LNCaP clone FGC (cell line): Measurements from ENCODE around the gene ERCC4.
"Not testable (repeated sequence)": the region's sequence is repeated elsewhere in the genome, so short reads cannot be mapped to it uniquely, and the experiment has no call there.

Source experiments
- DNase-seq: peaks from one replicate; pipeline ENCODE4 v3.0.0-alpha.2; 2011; ENCODE audit warnings: low read depth
- H3K4me3 ChIP-seq: 2 replicates; pipeline ENCODE4 v1.5.1; 2011; ENCODE audit warnings: mild to moderate bottlenecking, low read depth, low read length, control low read depth
- TF ChIP-seq, protein P1 (sequence below): IDR thresholded peaks from 2 replicates; pipeline ENCODE4 v1.5.1; 2012; ENCODE audit warnings: mild to moderate bottlenecking; ENCODE audit not compliant: control insufficient read depth, insufficient read depth; ENCODE audit errors: extremely low read depth

Gene ERCC4

GRCh38 chr16:13886608-13887007 is 33.3 kb upstream of the ERCC4 start:
- H3K4me3 ChIP-seq = no peak overlapping the region
- TF ChIP-seq, protein P1, sequence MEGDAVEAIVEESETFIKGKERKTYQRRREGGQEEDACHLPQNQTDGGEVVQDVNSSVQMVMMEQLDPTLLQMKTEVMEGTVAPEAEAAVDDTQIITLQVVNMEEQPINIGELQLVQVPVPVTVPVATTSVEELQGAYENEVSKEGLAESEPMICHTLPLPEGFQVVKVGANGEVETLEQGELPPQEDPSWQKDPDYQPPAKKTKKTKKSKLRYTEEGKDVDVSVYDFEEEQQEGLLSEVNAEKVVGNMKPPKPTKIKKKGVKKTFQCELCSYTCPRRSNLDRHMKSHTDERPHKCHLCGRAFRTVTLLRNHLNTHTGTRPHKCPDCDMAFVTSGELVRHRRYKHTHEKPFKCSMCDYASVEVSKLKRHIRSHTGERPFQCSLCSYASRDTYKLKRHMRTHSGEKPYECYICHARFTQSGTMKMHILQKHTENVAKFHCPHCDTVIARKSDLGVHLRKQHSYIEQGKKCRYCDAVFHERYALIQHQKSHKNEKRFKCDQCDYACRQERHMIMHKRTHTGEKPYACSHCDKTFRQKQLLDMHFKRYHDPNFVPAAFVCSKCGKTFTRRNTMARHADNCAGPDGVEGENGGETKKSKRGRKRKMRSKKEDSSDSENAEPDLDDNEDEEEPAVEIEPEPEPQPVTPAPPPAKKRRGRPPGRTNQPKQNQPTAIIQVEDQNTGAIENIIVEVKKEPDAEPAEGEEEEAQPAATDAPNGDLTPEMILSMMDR = no peak
- no peak for DNase-seq

GRCh38 chr16:13889323-13889722 is 30.6 kb upstream of the ERCC4 start:
- DNase-seq, H3K4me3 ChIP-seq: not testable (repeated sequence)

DNA sequence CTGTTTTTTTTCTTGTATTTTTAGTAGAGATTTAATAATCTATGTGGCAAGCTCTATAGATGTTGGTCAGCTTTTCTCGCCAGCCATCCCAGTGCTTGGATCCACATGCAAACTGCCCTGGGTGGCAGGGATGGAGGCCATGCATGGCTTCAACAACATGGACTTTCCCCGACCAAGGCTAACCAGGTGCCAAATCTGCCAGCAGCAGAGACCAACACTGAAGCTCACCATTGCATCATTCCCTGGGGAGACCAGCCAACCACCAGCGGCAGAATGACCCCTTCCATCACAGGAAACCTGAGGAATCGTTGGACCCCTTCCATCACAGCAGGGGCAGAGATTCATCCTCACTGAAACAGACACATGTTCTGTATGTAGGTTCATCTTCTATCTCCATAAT is 27.7 kb upstream of the ERCC4 start:
- H3K4me3 ChIP-seq = no peak overlapping the region
- TF ChIP-seq, protein P1 = no peak
- no peak for DNase-seq

- TF ChIP-seq, protein P1 = no peak
- DNase-seq = no peak
- no peak overlapping the region for H3K4me3 ChIP-seq
Measured at GRCh38 chr16:13895516-13895915, 24.4 kb upstream of the ERCC4 start.

- TF ChIP-seq, protein P1 = no peak
- DNase-seq = no peak
- H3K4me3 ChIP-seq = no peak overlapping the region
Measured at GRCh38 chr16:13896543-13897182, 23.3 kb upstream of the ERCC4 start.

- no peak for DNase-seq
- TF ChIP-seq, protein P1 = no peak
- H3K4me3 ChIP-seq = no peak overlapping the region
Measured at GRCh38 chr16:13897806-13898205, 22.1 kb upstream of the ERCC4 start.

GRCh38 chr16:13898233-13898632 is 21.7 kb upstream of the ERCC4 start:
- TF ChIP-seq, protein P1 = no peak
- DNase-seq = no peak
- H3K4me3 ChIP-seq = no peak overlapping the region
